ENCODE data around the gene UBXN10.

DNA sequence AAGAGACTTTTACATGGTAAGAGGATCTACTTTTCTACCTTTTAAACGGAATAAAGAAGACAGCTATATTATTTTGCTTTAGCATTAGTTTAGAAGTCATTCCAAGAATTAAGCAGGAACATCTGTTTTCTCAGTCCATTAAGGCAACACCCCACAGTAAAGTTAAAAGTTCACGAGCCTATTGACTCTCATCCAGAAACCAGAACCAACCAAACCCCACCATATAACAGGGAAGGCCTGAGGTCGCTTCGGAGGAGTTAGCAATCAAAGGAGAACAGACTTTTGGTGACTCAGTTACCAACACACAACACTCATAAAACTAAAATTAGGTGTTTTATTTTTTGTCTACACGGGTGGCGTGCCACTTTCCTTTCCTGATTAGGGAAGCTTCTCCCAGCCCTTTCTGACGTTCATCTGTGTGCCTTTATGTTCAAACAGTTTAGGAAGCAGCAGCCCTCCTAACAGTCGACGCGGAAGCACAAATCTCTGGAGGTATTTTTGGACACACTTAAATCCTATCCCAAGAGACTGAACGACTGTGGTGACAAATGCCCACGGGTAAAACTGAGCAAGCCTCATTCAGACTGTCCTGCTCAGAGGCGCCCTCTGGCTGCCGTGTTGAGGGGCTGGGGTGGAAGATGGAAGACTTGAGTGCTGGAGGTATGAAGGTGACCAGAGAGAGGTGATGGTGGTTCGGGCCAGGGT lies 9.0 kb downstream of the UBXN10 start:
- TF ChIP-seq POLR2AphosphoS5 (IDR thresholded peaks at IDR 0.05) (no peak), CTCF (IDR thresholded peaks at IDR 0.05) (peak in 5 of 7 experiments; percentile 52 to 85 (median 69)), POLR2A (IDR thresholded peaks at IDR 0.05) (no peak), EP300 (IDR thresholded peaks at IDR 0.05) (no peak)
